Tibial nerve (tissue), 4 donors: ENCODE data around the gene COL9A3. TPM values are rescaled to one million over a fixed set of nuclear protein-coding genes. Genes with fewer than 3 reads are reported as not detected.

Experiments used
- DNase-seq, 2 donors: peaks; one replicate each; pipeline ENCODE4 v3.0.0-alpha.2; 2019; ENCODE audit warnings: low spot score in 2 of 2
- H3K27ac ChIP-seq, 4 donors: fragments of 200-600 bp; sonication (generic) in 3 of 4; one replicate each; pipeline ENCODE4 v1.5.1; 2017 to 2019; ENCODE audit warnings: mild to moderate bottlenecking in 1 of 4
- H3K27me3 ChIP-seq, 2 donors: fragments of 200-600 bp; sonication (generic) in 1 of 2; one replicate each; pipeline versions ENCODE4 v1.5.1 to v1.6.0; 2017 to 2019
- H3K36me3 ChIP-seq, 3 donors: fragments of 200-600 bp; sonication (generic); one replicate each; pipeline ENCODE4 v1.5.1; 2018 to 2019
- H3K4me1 ChIP-seq, 4 donors: fragments of 200-600 bp; sonication (generic) in 3 of 4; one replicate each; pipeline ENCODE4 v1.5.1; 2017 to 2019
- H3K4me3 ChIP-seq, 4 donors: fragments of 200-600 bp; sonication (generic) in 3 of 4; one replicate each; pipeline ENCODE4 v1.5.1; 2017 to 2019; ENCODE audit warnings: mild to moderate bottlenecking in 1 of 4, moderate library complexity in 1 of 4
- H3K9me3 ChIP-seq, 4 donors: fragments of 200-600 bp; sonication (generic) in 3 of 4; one replicate each; pipeline ENCODE4 v1.5.1; 2017 to 2019
- EP300 ChIP-seq, 2 donors: sonication (generic); formaldehyde crosslinking; IDR thresholded peaks; one replicate each; pipeline ENCODE4 v1.6.1; 2017; ENCODE audit warnings: antibody characterized with exemption in 2 of 2, mild to moderate bottlenecking in 1 of 2
- POLR2A ChIP-seq, 2 donors: fragments of 450-650 bp; IDR thresholded peaks; one replicate each; pipeline ENCODE4 v1.6.1; 2017; ENCODE audit warnings: antibody characterized with exemption in 2 of 2, mild to moderate bottlenecking in 2 of 2, moderate library complexity in 2 of 2
- WGBS, 2 donors: methylation state at CpG; one replicate each; pipeline ENCODE4 v1.1.5; 2018; 5-methylcytosine and 5-hydroxymethylcytosine counted together
- total RNA-seq, 4 donors: library from RNA; depleted of rRNA; stranded (reverse); fragments of >200 nt; gene quantifications; one replicate each; pipeline ENCODE4 v1.1.0, GENCODE V29; 2016
- TF ChIP-seq, protein P1 (sequence below), 5 experiments: fragments of 200-600 bp in 3 of 5; fragments of 450-650 bp in 2 of 5; sonication (generic) in 3 of 5; IDR thresholded peaks; one replicate each; pipeline ENCODE4 v1.5.1; 2016 to 2019; ENCODE audit warnings: antibody characterized with exemption in 5 of 5, mild to moderate bottlenecking in 3 of 5, moderate library complexity in 2 of 5

Gene COL9A3
- total RNA-seq, 4 donors from 2014 or later, result 51.3 to 81.2 (median 63.5) TPM

DNA sequence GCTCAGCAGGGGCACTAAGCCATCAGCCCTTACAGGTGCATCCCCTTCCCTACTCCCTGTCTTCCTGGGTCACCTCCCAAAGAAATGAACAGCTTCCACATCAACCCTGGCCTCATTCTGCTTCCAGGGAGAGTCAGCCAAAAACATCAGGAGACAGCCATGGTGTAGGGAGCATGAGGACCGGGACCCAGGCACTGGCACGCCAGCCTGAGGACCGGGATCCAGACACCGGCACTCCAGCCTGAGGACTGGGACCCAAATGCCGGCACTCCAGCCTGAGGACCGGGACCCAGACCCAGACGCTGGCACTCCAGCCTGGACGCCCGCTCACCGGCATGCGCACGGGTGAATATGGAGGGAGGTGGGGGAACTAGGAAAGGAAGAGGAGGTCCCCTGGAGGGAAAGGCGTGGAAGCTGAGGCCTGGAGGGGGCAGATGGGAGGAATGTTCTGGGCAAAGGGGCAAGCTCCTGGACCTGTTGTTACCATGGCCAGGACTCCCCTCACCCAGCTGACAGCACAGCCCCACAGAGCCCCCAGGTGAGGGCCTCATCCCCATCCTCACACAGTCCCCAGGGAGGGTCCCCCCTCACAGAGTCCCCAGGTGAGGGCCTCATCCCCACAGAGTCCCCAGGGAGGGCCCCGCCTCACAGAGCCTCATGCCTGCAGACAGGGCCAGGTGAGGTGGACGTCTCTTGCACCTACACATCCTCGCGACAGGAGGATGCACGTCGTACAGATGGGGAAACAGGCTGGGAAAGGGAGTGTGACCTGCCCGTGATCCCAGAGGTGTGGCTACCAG lies 46.5 kb upstream of the COL9A3 start:
- 92 to 95% methylated on average over 20 of the region's 20 CpGs for WGBS, 2 donors
- Histone ChIP-seq H3K27ac (no peak overlapping the region), H3K36me3 (no peaks in the 10 kb centered on the region), H3K4me3 (no peak overlapping the region), H3K4me1 (peaks cover 0 to 11% (median 0%) of the 10 kb centered on the region in 4 donors), H3K27me3 (peaks cover 0 to 57% of the 10 kb centered on the region in 2 donors), H3K9me3 (no peaks in the 10 kb centered on the region)
- TF ChIP-seq EP300 (IDR thresholded peaks at IDR 0.05) (no peak), POLR2A (IDR thresholded peaks at IDR 0.05) (no peak)
- DNase-seq, result no peak

DNA sequence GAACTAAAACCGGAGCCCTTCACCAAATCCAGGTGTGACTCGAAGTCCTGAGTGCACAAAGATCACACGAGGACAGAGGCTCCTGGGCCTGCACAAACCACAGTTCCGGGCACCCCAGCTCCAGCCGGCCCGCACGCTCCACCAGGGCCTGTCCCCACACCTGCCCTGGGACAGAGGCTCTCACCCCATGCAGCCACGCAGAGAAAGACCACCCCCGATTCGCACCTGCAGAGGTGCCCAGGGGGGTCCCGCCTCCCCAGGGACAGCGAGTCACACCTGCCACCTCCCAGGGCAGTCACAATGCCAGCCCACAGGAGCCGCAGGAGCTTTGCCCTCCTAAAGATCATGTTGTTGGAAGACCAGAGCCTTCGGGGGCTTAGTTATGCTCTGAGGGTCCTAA lies 45.9 kb upstream of the COL9A3 start:
- Histone ChIP-seq H3K4me1 (peaks cover 0 to 11% (median 1%) of the 10 kb centered on the region in 4 donors), H3K36me3 (no peaks in the 10 kb centered on the region), H3K9me3 (no peaks in the 10 kb centered on the region), H3K27ac (no peak overlapping the region), H3K4me3 (no peak overlapping the region), H3K27me3 (peaks cover 0 to 51% of the 10 kb centered on the region in 2 donors)
- no peak for TF ChIP-seq EP300 (IDR thresholded peaks at IDR 0.05)
- no peak for TF ChIP-seq POLR2A (IDR thresholded peaks at IDR 0.05)
- TF ChIP-seq, protein P1, sequence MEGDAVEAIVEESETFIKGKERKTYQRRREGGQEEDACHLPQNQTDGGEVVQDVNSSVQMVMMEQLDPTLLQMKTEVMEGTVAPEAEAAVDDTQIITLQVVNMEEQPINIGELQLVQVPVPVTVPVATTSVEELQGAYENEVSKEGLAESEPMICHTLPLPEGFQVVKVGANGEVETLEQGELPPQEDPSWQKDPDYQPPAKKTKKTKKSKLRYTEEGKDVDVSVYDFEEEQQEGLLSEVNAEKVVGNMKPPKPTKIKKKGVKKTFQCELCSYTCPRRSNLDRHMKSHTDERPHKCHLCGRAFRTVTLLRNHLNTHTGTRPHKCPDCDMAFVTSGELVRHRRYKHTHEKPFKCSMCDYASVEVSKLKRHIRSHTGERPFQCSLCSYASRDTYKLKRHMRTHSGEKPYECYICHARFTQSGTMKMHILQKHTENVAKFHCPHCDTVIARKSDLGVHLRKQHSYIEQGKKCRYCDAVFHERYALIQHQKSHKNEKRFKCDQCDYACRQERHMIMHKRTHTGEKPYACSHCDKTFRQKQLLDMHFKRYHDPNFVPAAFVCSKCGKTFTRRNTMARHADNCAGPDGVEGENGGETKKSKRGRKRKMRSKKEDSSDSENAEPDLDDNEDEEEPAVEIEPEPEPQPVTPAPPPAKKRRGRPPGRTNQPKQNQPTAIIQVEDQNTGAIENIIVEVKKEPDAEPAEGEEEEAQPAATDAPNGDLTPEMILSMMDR (IDR thresholded peaks at IDR 0.05), result no peak
- DNase-seq, result no peak
- WGBS, 2 donors, result 85 to 89% methylated on average over 13 to 14 of the region's 14 CpGs

DNA sequence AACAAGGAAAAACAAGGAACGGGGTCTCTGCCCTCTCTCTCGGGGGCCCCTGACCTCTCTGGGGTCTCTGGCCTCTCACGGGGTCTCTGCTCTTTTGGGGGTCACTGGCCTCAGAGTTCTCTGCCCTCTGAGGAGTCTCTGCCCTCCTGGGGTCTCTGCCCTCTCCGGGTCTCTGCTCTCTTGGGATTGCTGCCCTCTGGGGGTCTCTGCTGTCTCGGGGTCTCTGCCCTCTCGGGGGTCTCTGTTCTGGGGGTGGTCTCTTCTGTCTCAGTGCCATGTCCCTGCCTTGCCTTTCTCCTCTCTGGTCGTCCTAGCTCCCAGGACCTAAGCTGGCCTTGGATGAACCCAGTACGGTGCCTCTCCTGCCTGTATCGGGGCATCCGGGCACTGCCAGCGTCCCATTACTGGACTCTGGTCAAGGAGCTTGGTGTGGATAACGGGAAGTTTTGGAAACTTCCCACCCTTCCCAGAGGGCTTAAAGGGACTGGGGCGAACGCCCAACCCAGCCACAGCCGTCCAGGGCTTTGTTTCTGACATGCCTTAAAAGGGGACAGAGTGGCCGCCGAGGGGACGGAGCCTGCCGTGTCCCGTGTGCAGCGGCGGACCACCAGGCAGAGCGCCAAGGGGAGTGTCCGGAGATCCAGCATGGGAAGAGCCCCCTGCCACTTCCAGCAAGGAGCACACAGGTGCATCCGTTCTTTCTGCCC lies 45.3 kb upstream of the COL9A3 start:
- peaks cover 0 to 11% (median 4%) of the 10 kb centered on the region in 4 donors for H3K4me1 ChIP-seq
- no peak overlapping the region for H3K27ac ChIP-seq
- DNase-seq, result no peak
- peaks cover 0 to 44% of the 10 kb centered on the region in 2 donors for H3K27me3 ChIP-seq
- H3K36me3 ChIP-seq, result no peaks in the 10 kb centered on the region
- H3K4me3 ChIP-seq, result no peak overlapping the region
- TF ChIP-seq, protein P1 (IDR thresholded peaks at IDR 0.05), result no peak
- TF ChIP-seq POLR2A (IDR thresholded peaks at IDR 0.05) (no peak), EP300 (IDR thresholded peaks at IDR 0.05) (no peak)
- no peaks in the 10 kb centered on the region for H3K9me3 ChIP-seq
- 71 to 73% methylated on average over 25 of the region's 25 CpGs for WGBS, 2 donors

DNA sequence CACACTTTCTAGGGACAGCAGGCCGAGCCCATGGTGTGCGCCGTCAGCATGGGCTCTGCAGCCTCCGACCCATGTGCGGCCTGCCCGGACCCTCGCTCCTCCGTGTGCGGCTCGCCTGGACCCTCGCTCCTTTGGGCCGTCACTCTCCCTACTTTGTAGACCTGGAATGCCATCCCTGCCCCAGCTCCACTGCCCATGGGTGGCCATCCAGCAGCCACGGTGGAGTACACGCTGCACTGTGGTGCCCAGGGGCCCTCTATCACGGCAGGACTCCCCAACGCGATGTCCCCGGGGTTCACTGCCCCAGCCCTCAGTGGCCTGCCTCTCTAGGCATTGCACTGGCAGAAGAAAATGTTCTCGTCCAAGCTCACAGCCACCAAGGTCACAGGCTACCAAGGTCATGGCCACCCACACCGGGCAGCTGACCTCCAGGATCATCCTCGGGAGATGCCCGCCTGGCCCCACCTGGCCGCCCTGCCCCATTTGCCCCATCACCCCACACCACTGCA lies 44.7 kb upstream of the COL9A3 start:
- 86 to 91% methylated on average over 22 to 23 of the region's 23 CpGs for WGBS, 2 donors
- H3K27me3 ChIP-seq, result peaks cover 0 to 38% of the 10 kb centered on the region in 2 donors
- no peak overlapping the region for H3K27ac ChIP-seq
- no peak for DNase-seq
- TF ChIP-seq EP300 (IDR thresholded peaks at IDR 0.05) (no peak), POLR2A (IDR thresholded peaks at IDR 0.05) (no peak)
- TF ChIP-seq, protein P1 (IDR thresholded peaks at IDR 0.05), result no peak
- no peaks in the 10 kb centered on the region for H3K9me3 ChIP-seq
- H3K36me3 ChIP-seq, result no peaks in the 10 kb centered on the region
- no peak overlapping the region for H3K4me3 ChIP-seq
- peaks cover 0 to 11% (median 5%) of the 10 kb centered on the region in 4 donors for H3K4me1 ChIP-seq

DNA sequence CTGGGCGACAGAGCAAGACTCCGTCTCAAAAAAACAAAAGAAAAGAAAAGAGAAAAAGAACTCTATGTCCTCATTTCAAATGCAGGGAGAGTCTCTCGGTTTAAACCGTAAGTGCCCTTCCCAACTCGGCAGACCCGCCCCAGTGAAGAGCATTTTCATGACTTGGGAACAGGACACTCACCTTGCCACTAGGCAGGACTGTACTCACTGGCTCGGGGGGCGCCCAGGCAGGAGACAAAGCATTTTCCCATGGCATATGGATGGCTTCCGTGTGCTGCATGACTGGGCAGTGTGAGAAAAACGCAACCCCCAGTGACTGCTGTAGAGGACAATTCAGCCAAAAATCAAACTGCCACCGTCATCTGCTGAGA lies 44.2 kb upstream of the COL9A3 start:
- H3K27ac ChIP-seq, result no peak overlapping the region
- WGBS, 2 donors, result 65 to 73% methylated on average over 10 to 11 of the region's 11 CpGs
- H3K4me3 ChIP-seq, result no peak overlapping the region
- H3K4me1 ChIP-seq, result peaks cover 0 to 12% (median 5%) of the 10 kb centered on the region in 4 donors
- H3K27me3 ChIP-seq, result peaks cover 0 to 37% of the 10 kb centered on the region in 2 donors
- no peaks in the 10 kb centered on the region for H3K9me3 ChIP-seq
- no peaks in the 10 kb centered on the region for H3K36me3 ChIP-seq
- TF ChIP-seq EP300 (IDR thresholded peaks at IDR 0.05), result no peak
- no peak for DNase-seq
